Esophagus muscularis mucosa (tissue), 4 donors: Measurements from ENCODE around the gene KRT9. TPM values are rescaled to one million over a fixed set of nuclear protein-coding genes. Genes with fewer than 3 reads are reported as not detected.

Experiments used
- DNase-seq: peaks from one replicate; pipeline ENCODE4 v3.0.0-alpha.2; 2017; ENCODE audit errors: extremely low spot score
- H3K27ac ChIP-seq, 4 donors: fragments of 200-600 bp; sonication (generic); replicated peaks in 1 of 4; 1 replicate in 3 of 4; 2 replicates in 1 of 4; pipeline ENCODE4 v1.5.1; 2016 to 2019; ENCODE audit warnings: mild to moderate bottlenecking in 1 of 4
- H3K27me3 ChIP-seq, 4 donors: fragments of 200-600 bp; sonication (generic); one replicate each; pipeline versions ENCODE4 v1.5.1 to v1.6.0; 2016 to 2019
- H3K36me3 ChIP-seq, 4 donors: fragments of 200-600 bp; sonication (generic); one replicate each; pipeline ENCODE4 v1.5.1; 2016 to 2019
- H3K4me1 ChIP-seq, 4 donors: fragments of 200-600 bp; sonication (generic); one replicate each; pipeline ENCODE4 v1.5.1; 2016 to 2019
- H3K4me3 ChIP-seq, 4 donors: fragments of 200-600 bp; sonication (generic); 1 replicate in 2 of 4; 2 replicates in 2 of 4; pipeline ENCODE4 v1.5.1; 2016 to 2019; ENCODE audit warnings: mild to moderate bottlenecking in 4 of 4, moderate library complexity in 1 of 4
- H3K9me3 ChIP-seq, 4 donors: fragments of 200-600 bp; sonication (generic); 1 replicate in 3 of 4; 2 replicates in 1 of 4; pipeline ENCODE4 v1.5.1; 2016 to 2019
- EP300 ChIP-seq: sonication (generic); formaldehyde crosslinking; IDR thresholded peaks from one replicate; pipeline ENCODE4 v1.6.1; 2017; ENCODE audit warnings: antibody characterized with exemption
- POLR2A ChIP-seq: fragments of 450-650 bp; IDR thresholded peaks from one replicate; pipeline ENCODE4 v1.6.1; 2017; ENCODE audit warnings: antibody characterized with exemption, moderate library complexity, mild to moderate bottlenecking, low read depth
- POLR2AphosphoS5 ChIP-seq, 2 donors: sonication (generic); formaldehyde crosslinking; IDR thresholded peaks; one replicate each; pipeline ENCODE4 v1.6.1; 2017; ENCODE audit warnings: antibody characterized with exemption in 2 of 2
- WGBS: methylation state at CpG from one replicate; pipeline ENCODE4 v1.1.5; 2018; 5-methylcytosine and 5-hydroxymethylcytosine counted together
- intact Hi-C: fragments of 100-400 bp; cut with DNase I; formaldehyde crosslinking; loops from one replicate; pipeline ENCODE4 v1.15.1; 2023
- total RNA-seq, 4 donors: library from RNA; depleted of rRNA; stranded (reverse); fragments of >200 nt; gene quantifications; one replicate each; pipeline versions ENCODE4 v1.1.0 to v1.2.1, GENCODE V29; 2016
- TF ChIP-seq, protein P1 (sequence below), 3 experiments: fragments of 200-600 bp in 2 of 3; fragments of 450-650 bp in 1 of 3; sonication (generic) in 2 of 3; IDR thresholded peaks; one replicate each; pipeline ENCODE4 v1.5.1; 2017 to 2019; ENCODE audit warnings: antibody characterized with exemption in 3 of 3, mild to moderate bottlenecking in 2 of 3, moderate library complexity in 1 of 3

KRT9 gene
- total RNA-seq, 4 donors from 2014 or later = not detected

- 74% methylated on average over 6 of the region's 8 CpGs for WGBS
- intact Hi-C loops = no loop called here
- Histone ChIP-seq H3K27me3 (peaks cover 0 to 23% (median 0%) of the 10 kb centered on the region in 4 donors), H3K4me3 (no peak overlapping the region), H3K27ac (no peak overlapping the region), H3K4me1 (no peaks in the 10 kb centered on the region), H3K9me3 (no peaks in the 10 kb centered on the region), H3K36me3 (no peaks in the 10 kb centered on the region)
- no peak for TF ChIP-seq POLR2AphosphoS5 (IDR thresholded peaks at IDR 0.05)
- TF ChIP-seq POLR2A = no peak
- TF ChIP-seq, protein P1, sequence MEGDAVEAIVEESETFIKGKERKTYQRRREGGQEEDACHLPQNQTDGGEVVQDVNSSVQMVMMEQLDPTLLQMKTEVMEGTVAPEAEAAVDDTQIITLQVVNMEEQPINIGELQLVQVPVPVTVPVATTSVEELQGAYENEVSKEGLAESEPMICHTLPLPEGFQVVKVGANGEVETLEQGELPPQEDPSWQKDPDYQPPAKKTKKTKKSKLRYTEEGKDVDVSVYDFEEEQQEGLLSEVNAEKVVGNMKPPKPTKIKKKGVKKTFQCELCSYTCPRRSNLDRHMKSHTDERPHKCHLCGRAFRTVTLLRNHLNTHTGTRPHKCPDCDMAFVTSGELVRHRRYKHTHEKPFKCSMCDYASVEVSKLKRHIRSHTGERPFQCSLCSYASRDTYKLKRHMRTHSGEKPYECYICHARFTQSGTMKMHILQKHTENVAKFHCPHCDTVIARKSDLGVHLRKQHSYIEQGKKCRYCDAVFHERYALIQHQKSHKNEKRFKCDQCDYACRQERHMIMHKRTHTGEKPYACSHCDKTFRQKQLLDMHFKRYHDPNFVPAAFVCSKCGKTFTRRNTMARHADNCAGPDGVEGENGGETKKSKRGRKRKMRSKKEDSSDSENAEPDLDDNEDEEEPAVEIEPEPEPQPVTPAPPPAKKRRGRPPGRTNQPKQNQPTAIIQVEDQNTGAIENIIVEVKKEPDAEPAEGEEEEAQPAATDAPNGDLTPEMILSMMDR (IDR thresholded peaks at IDR 0.05) = no peak
- no peak for TF ChIP-seq EP300
- DNase-seq = no peak
Observed at GRCh38 chr17:41593306-41593981, 21.6 kb upstream of the KRT9 start.

DNA sequence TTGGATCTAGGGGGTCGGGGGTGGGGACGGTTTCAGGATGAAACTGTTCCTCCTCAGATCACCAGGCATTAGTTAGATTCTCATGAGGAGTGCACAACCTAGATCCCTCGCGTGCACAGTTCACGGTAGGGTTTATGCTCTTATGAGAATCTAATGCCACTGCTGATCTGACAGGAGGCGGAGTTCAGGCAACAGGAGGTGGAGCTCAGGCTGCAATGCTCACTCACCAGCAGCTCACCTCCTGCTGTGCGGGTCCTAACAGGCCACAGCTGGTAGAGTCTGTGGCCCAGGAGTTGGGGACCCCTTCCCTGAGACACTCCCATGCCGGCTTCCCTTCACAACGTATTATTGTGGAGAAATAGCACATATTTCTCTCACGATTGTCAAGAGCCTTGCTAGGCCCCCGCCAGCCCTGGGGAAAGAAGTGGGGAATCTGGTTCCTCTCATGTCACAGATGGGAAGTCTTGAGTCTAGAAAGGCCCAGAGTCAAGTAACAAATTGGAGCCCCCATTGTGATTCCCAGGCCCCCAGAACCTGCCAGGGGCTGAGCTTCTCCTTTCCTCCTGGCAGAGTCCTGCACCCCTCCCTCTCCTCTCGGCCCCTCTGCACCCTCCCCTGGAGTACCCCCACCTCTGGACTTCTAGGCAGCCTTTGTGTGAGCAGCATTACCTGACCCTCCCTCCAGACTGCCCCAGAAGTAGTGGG, 20.9 kb upstream of the KRT9 start:
- TF ChIP-seq, protein P1 (IDR thresholded peaks at IDR 0.05) = no peak
- TF ChIP-seq EP300 (no peak), POLR2A (no peak), POLR2AphosphoS5 (IDR thresholded peaks at IDR 0.05) (no peak)
- H3K9me3 ChIP-seq = no peaks in the 10 kb centered on the region
- no peaks in the 10 kb centered on the region for H3K36me3 ChIP-seq
- H3K4me3 ChIP-seq = no peak overlapping the region
- H3K27me3 ChIP-seq = peaks cover 0 to 23% (median 0%) of the 10 kb centered on the region in 4 donors
- intact Hi-C loops = no loop called here
- H3K4me1 ChIP-seq = no peaks in the 10 kb centered on the region
- no peak overlapping the region for H3K27ac ChIP-seq
- WGBS = 82% methylated on average over 11 of the region's 12 CpGs
- DNase-seq = no peak

- peaks cover 0 to 23% (median 0%) of the 10 kb centered on the region in 4 donors for H3K27me3 ChIP-seq
- no peak for DNase-seq
- intact Hi-C loops = no loop called here
Observed at GRCh38 chr17:41589301-41589700, 17.4 kb upstream of the KRT9 start.

DNA sequence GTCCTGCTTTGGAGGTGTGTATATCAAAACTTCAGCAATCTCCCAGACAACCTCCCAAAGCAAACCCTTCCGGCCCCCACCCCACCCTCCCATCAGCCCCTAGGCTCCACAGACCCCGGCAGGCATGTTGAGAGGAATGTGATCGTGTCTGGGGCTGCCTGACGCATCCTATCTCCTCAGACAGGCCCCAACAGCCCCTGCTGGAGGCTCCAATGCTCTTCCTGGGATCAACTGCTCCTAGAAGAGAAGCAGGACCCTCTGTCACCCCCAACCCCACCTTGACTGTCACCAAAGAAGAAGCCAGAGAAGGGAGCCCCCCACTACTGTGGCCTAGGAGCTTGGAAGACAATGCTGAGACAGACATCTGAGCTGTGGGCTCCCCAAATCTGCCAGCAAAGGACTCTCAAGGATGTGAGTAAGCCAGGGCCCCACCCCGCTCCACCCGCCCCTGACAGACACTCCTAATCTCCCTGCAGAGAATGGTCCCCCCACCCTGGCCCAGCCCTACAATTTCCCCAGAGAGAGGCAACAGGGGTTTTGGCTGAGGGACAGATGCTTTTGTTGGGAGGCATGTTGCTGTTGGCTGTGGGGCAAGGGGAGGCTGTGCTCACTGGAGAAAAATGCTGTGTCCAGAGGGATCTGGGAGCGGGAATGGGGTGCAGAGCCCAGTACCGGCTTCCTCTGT, 16.4 kb upstream of the KRT9 start:
- Histone ChIP-seq H3K27me3 (peaks cover 0 to 18% (median 0%) of the 10 kb centered on the region in 4 donors), H3K4me3 (no peak overlapping the region), H3K27ac (no peak overlapping the region), H3K36me3 (no peaks in the 10 kb centered on the region), H3K9me3 (no peaks in the 10 kb centered on the region), H3K4me1 (no peaks in the 10 kb centered on the region)
- no peak for DNase-seq
- 78% methylated on average over 2 of the region's 8 CpGs for WGBS
- intact Hi-C loops = no loop called here
- TF ChIP-seq POLR2AphosphoS5 (IDR thresholded peaks at IDR 0.05) = no peak

More at GRCh38 chr17:41589301-41589700, 17.4 kb upstream of the KRT9 start:
- no peak overlapping the region for H3K4me3 ChIP-seq
- H3K27ac ChIP-seq = no peak overlapping the region
- no peaks in the 10 kb centered on the region for H3K9me3 ChIP-seq
- H3K4me1 ChIP-seq = no peaks in the 10 kb centered on the region
- no peaks in the 10 kb centered on the region for H3K36me3 ChIP-seq
- TF ChIP-seq POLR2AphosphoS5 (IDR thresholded peaks at IDR 0.05) (no peak), EP300 (no peak), POLR2A (no peak)
- TF ChIP-seq, protein P1 (IDR thresholded peaks at IDR 0.05) = no peak
- WGBS = 78% methylated on average over 3 of the region's 3 CpGs

DNA sequence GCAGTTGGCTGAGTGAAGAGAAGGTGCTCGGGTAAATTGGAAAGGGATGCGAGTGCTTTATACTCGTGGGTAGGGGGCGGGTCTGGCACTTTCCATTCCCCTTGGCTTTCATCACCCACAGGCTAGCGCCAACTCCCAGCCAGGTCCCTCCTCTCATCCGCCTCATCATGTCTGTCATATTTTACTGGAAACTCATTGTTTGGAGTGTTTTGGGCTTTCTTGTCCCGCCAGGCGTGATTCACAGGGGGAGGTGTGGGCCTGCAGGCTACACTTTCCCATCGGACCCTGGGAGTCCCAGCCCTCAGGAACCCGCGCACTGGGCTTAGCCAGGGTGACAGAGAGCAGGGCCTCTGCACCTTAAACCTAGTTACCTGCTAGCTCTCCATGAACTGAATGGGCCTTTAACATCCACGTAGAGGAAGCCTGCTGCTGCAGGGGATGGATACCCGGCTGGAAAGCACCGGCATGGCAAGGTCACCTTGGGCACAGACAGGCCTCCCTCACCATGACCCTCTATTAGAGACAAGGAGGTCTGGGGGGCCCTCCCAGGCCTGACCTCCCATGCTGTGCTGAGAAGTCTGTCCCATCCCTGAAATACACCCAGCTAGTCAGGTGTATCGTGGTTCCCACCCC, 15.1 kb upstream of the KRT9 start, which contains the start of gene KRT14:
KRT14 (minus strand) TSS at position 33 of the 633 bp plus-strand sequence. CDS start 61 bp downstream, outside the sequence.
- peaks cover 0 to 21% (median 0%) of the 10 kb centered on the region in 4 donors for H3K27me3 ChIP-seq
- no peaks in the 10 kb centered on the region for H3K36me3 ChIP-seq
- DNase-seq = no peak
- 75% methylated on average over 13 of the region's 15 CpGs for WGBS
- intact Hi-C loops = no loop called here
- no peaks in the 10 kb centered on the region for H3K4me1 ChIP-seq
- no peak within 1 kb of the TSS for H3K4me3 ChIP-seq
- no peaks in the 10 kb centered on the region for H3K9me3 ChIP-seq
- TF ChIP-seq POLR2AphosphoS5 (IDR thresholded peaks at IDR 0.05) (no peak), EP300 (no peak), POLR2A (no peak)
- TF ChIP-seq, protein P1 (IDR thresholded peaks at IDR 0.05) = no peak
- no peak within 1 kb of the TSS for H3K27ac ChIP-seq
